ENCODE results near the gene GART. TPM values are rescaled to one million over a fixed set of nuclear protein-coding genes. Genes with fewer than 3 reads are reported as not detected.

GART gene
- total RNA-seq, 2 donors from 2014 or later: 164 to 184 TPM

DNA sequence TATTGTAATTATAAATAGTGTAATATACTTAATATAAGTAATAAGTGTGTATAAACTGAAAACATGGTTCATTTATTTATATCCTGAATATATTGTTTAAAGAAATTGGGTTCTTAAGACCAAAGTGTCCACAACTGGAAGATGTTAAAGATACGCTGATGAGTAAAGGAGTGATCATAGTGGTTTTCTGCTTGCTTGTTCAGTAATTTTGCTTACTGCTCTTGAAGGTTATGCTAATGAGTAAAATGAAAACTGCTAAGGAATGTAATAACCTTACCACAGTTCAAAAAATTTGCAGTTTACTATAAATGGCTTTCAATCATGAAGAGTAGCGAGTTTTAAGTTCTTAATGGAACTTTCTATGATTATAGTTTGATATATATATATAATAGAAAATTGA lies 24.6 kb upstream of the GART start:
- peaks cover 29% of the 10 kb centered on the region for H3K4me1 Mint-ChIP-seq (ENCODE audit: low read depth)
- H3K4me3 Mint-ChIP-seq: peak overlapping the region in 1 of 2 donors; percentile 49
- ATAC-seq (replicated peaks in 1 of 2) (peak; percentile 54 to 67), DNase-seq (no peak)
- H3K27me3 Mint-ChIP-seq (ENCODE audit: low read depth): no peaks in the 10 kb centered on the region
- H3K27ac Mint-ChIP-seq: no peak overlapping the region
- peaks cover 8 to 22% of the 10 kb centered on the region in 2 donors for H3K36me3 Mint-ChIP-seq (ENCODE audit: insufficient read depth in 2 of 2)
- H3K9me3 Mint-ChIP-seq: no peaks in the 10 kb centered on the region

DNA sequence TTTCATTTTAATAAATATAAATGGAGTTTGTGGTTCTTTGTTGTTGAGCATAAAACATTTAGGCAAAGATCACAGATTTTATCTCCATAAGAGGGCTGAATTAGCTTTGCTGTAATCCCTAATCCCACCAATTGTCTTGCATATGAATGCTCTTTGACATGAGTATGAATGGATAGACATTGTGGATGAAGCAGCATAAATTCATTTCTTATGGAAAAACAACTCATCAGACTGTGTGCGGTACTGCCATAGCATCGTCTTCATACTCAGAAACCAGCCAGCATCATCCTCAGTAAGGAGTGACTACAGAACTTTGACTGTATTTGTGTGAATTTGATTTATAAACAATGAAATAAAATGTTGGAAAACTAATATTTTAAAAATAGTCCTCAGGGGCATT lies 20.5 kb upstream of the GART start:
- DNase-seq (no peak), ATAC-seq (replicated peaks in 1 of 2) (no peak)
- Mint-ChIP-seq H3K27me3 (ENCODE audit: low read depth) (no peaks in the 10 kb centered on the region), H3K4me3 (no peak overlapping the region), H3K4me1 (ENCODE audit: low read depth) (peaks cover 39% of the 10 kb centered on the region), H3K36me3 (ENCODE audit: insufficient read depth in 2 of 2) (peaks cover 13 to 43% of the 10 kb centered on the region in 2 donors), H3K27ac (no peak overlapping the region), H3K9me3 (no peaks in the 10 kb centered on the region)

DNA sequence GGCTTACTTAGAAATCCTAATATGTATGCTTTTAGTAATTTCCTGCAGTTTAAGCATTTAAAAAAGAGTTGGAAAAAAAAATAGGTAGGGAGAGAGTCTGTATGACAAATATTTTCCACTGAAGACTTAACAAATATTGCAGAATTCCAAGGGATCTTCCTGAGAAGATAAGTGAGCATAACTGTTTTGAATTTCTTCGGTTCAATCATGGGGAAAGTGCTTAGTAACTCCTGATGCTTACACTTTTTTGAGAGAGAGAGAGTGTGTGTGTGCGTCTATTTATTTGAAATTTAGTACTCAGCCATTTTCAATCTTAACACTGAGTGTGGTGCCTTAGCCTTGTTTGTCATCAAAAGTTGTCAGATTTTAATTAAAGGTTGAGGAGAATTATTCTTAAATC lies 19.5 kb upstream of the GART start:
- Mint-ChIP-seq H3K4me3 (no peak overlapping the region), H3K36me3 (ENCODE audit: insufficient read depth in 2 of 2) (peaks cover 19 to 50% of the 10 kb centered on the region in 2 donors), H3K27ac (peak overlapping the region; percentile 98)

DNA sequence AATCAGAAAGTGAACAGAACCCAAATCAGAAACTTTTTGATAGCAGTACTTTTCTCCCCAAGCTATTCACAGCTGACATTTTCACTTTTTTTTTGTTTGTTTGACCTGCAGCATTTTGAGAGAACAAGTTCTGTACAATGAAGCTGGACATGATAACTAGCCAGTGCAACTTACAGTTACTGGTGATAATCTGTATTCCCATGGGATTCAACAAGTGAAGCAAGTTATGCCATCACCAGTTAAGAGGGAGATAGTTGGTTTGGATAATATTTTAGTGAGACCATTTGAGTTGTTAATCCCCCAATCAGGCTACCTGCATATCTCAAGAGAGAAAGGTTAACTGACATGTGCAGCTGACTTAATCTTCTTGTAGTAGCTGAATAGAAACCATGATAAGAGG lies 19.0 kb upstream of the GART start:
- Mint-ChIP-seq H3K9me3 (peaks cover 0 to 2% of the 10 kb centered on the region in 2 donors), H3K4me1 (ENCODE audit: low read depth) (peaks cover 49% of the 10 kb centered on the region), H3K27me3 (ENCODE audit: low read depth) (no peaks in the 10 kb centered on the region), H3K36me3 (ENCODE audit: insufficient read depth in 2 of 2) (peaks cover 22 to 53% of the 10 kb centered on the region in 2 donors), H3K4me3 (no peak overlapping the region), H3K27ac (peak overlapping the region; percentile 98)
- no peak for DNase-seq
- ATAC-seq (replicated peaks in 1 of 2): no peak

More for the DNA sequence above, 19.5 kb upstream of the GART start:
- Mint-ChIP-seq H3K27me3 (ENCODE audit: low read depth) (no peaks in the 10 kb centered on the region), H3K9me3 (no peaks in the 10 kb centered on the region), H3K4me1 (ENCODE audit: low read depth) (peaks cover 48% of the 10 kb centered on the region)
- DNase-seq (no peak), ATAC-seq (replicated peaks in 1 of 2) (no peak)

DNA sequence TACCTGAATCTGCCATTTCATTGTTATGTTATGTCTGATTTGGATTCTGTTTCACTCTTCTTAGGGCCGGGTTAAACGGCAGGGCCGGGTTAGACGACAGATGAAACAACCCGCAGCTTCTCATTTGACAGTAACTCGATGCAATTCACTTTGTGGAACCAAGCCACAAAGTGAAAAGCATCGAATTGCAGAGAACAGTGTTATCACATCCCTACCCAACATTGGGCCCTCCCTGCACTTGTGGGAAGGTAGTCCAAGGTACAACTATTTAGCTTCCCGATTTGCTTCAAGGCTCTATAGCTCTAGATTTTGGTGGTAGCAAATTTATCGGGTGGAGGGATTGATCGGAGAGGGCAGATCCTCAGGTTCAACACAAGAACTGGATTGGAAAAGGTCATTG lies 17.9 kb upstream of the GART start:
- DNase-seq: no peak
- Mint-ChIP-seq H3K9me3 (peaks cover 0 to 4% of the 10 kb centered on the region in 2 donors), H3K27ac (no peak overlapping the region), H3K27me3 (ENCODE audit: low read depth) (no peaks in the 10 kb centered on the region), H3K36me3 (ENCODE audit: insufficient read depth in 2 of 2) (peaks cover 24 to 59% of the 10 kb centered on the region in 2 donors), H3K4me3 (no peak overlapping the region), H3K4me1 (ENCODE audit: low read depth) (peaks cover 52% of the 10 kb centered on the region)
- ATAC-seq (replicated peaks in 1 of 2): no peak

DNA sequence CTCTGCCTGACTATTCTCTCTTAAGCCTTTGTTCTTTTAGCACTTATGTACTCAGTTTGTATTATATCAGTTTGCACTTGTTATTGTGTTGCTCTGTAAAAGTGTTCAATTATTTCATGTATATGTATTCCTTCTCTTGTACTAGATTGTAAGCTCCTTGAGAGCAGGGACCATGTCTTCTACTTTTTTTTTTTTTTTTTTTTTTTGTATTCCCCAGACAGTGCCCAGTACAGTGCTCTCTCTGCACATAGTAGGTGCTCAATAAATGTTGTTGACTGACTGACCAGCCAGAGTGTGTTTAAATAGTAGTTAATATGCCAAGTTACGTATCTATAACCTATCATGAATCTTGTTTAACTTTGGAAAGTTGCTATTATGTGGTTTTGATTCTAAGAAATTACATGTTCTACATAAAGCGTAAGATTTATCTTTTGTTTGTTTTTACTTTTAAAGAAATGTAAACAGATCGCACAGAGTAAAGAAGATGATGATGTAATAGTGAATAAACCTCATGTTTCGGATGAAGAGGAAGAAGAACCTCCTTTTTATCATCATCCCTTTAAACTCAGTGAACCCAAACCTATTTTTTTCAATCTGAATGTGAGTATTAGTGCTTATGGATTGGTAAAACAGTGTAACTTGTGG lies 17.0 kb upstream of the GART start:
- H3K36me3 Mint-ChIP-seq (ENCODE audit: insufficient read depth in 2 of 2): peaks cover 29 to 67% of the 10 kb centered on the region in 2 donors
- no peak for DNase-seq
- ATAC-seq (replicated peaks in 1 of 2): no peak
- H3K9me3 Mint-ChIP-seq: peaks cover 0 to 4% of the 10 kb centered on the region in 2 donors
- peaks cover 52% of the 10 kb centered on the region for H3K4me1 Mint-ChIP-seq (ENCODE audit: low read depth)
- H3K27me3 Mint-ChIP-seq (ENCODE audit: low read depth): no peaks in the 10 kb centered on the region
- peak overlapping the region; percentile 70 for H3K27ac Mint-ChIP-seq
- no peak overlapping the region for H3K4me3 Mint-ChIP-seq

DNA sequence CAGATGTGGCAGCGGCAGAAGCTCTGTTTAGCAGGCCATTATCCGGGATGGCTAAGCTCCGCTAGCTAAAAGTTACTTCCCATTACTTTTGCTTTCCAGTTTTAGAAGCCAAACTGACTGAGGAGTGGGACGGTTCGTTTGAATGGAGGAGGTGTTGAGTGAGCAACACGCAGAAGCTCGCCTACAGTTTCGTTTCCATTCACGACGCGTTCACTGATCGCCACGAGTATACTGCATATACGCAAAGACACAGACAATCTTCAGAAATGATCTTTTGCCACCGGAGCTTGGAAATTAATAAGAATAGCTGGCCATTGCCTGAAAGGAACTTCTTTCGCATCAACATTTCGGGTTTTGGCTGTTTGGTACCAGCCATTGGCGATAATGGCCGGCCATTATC lies 15.5 kb upstream of the GART start:
- Mint-ChIP-seq H3K4me3 (no peak overlapping the region), H3K27me3 (ENCODE audit: low read depth) (no peaks in the 10 kb centered on the region), H3K27ac (peak overlapping the region; percentile 83), H3K4me1 (ENCODE audit: low read depth) (peaks cover 66% of the 10 kb centered on the region), H3K9me3 (peaks cover 0 to 4% of the 10 kb centered on the region in 2 donors), H3K36me3 (ENCODE audit: insufficient read depth in 2 of 2) (peaks cover 33 to 76% of the 10 kb centered on the region in 2 donors)
- DNase-seq (no peak), ATAC-seq (replicated peaks in 1 of 2) (no peak)

DNA sequence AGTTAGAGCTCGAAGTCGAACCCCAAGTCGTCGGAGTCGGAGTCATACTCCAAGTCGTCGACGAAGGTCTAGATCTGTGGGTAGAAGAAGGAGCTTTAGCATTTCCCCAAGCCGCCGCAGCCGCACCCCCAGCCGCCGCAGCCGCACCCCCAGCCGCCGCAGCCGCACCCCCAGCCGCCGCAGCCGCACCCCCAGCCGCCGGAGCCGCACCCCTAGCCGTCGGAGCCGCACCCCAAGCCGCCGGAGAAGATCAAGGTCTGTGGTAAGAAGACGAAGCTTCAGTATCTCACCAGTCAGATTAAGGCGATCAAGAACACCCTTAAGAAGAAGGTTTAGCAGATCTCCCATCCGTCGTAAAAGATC lies 13.0 kb upstream of the GART start:
- peak overlapping the region in 1 of 2 donors; percentile 46 for H3K4me3 Mint-ChIP-seq
- peaks cover 0 to 4% of the 10 kb centered on the region in 2 donors for H3K9me3 Mint-ChIP-seq
- peak overlapping the region; percentile 86 for H3K27ac Mint-ChIP-seq
- peaks cover 56% of the 10 kb centered on the region for H3K4me1 Mint-ChIP-seq (ENCODE audit: low read depth)
- no peak for ATAC-seq (replicated peaks in 1 of 2)
- H3K36me3 Mint-ChIP-seq (ENCODE audit: insufficient read depth in 2 of 2): peaks cover 34 to 76% of the 10 kb centered on the region in 2 donors
- no peak for DNase-seq
- H3K27me3 Mint-ChIP-seq (ENCODE audit: low read depth): no peaks in the 10 kb centered on the region

DNA sequence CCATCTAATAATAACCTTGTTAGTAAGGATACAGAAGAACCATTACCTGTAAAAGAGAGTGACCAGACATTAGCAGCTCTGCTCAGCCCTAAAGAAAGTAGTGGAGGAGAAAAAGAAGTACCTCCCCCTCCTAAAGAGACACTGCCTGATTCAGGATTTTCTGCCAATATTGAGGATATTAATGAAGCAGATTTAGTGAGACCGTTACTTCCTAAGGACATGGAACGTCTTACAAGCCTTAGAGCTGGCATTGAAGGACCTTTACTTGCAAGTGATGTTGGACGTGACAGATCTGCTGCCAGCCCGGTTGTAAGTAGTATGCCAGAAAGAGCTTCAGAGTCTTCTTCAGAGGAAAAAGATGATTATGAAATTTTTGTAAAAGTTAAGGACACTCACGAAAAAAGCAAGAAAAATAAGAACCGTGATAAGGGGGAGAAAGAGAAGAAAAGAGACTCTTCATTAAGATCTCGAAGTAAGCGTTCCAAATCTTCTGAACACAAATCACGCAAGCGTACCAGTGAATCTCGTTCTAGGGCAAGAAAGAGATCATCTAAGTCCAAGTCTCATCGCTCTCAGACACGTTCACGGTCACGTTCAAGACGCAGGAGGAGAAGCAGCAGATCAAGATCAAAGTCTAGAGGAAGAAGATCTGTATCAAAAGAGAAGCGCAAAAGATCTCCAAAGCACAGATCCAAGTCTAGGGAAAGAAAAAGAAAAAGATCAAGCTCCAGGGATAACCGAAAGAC lies 12.5 kb upstream of the GART start:
- Mint-ChIP-seq H3K36me3 (ENCODE audit: insufficient read depth in 2 of 2) (peaks cover 40 to 75% of the 10 kb centered on the region in 2 donors), H3K4me1 (ENCODE audit: low read depth) (peaks cover 56% of the 10 kb centered on the region), H3K27me3 (ENCODE audit: low read depth) (no peaks in the 10 kb centered on the region), H3K4me3 (peak overlapping the region; percentile 46 to 48), H3K27ac (peak overlapping the region; percentile 34), H3K9me3 (peaks cover 0 to 4% of the 10 kb centered on the region in 2 donors)
- ATAC-seq (replicated peaks in 1 of 2) (no peak), DNase-seq (no peak)

DNA sequence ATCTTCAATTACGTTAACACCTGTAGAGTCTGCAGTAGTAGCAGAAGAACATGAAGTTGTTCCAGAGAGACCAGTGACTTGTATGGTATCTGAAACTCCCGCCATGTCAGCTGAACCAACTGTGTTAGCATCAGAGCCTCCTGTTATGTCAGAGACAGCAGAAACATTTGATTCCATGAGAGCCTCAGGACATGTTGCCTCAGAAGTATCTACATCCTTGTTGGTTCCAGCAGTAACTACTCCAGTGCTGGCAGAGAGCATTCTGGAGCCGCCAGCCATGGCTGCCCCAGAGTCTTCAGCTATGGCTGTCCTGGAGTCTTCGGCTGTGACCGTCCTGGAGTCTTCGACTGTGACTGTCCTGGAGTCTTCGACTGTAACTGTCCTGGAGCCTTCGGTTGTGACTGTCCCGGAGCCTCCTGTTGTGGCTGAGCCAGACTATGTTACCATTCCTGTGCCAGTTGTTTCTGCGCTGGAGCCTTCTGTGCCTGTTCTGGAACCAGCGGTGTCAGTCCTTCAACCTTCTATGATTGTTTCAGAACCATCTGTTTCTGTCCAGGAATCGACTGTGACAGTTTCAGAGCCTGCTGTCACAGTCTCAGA lies 11.2 kb upstream of the GART start:
- Mint-ChIP-seq H3K36me3 (ENCODE audit: insufficient read depth in 2 of 2) (peaks cover 36 to 73% of the 10 kb centered on the region in 2 donors), H3K4me1 (ENCODE audit: low read depth) (peaks cover 62% of the 10 kb centered on the region), H3K27me3 (ENCODE audit: low read depth) (no peaks in the 10 kb centered on the region), H3K4me3 (no peak overlapping the region), H3K9me3 (peaks cover 0 to 4% of the 10 kb centered on the region in 2 donors), H3K27ac (no peak overlapping the region)
- ATAC-seq (replicated peaks in 1 of 2) (peak in 1 of 2 donors; percentile 10), DNase-seq (no peak)

DNA sequence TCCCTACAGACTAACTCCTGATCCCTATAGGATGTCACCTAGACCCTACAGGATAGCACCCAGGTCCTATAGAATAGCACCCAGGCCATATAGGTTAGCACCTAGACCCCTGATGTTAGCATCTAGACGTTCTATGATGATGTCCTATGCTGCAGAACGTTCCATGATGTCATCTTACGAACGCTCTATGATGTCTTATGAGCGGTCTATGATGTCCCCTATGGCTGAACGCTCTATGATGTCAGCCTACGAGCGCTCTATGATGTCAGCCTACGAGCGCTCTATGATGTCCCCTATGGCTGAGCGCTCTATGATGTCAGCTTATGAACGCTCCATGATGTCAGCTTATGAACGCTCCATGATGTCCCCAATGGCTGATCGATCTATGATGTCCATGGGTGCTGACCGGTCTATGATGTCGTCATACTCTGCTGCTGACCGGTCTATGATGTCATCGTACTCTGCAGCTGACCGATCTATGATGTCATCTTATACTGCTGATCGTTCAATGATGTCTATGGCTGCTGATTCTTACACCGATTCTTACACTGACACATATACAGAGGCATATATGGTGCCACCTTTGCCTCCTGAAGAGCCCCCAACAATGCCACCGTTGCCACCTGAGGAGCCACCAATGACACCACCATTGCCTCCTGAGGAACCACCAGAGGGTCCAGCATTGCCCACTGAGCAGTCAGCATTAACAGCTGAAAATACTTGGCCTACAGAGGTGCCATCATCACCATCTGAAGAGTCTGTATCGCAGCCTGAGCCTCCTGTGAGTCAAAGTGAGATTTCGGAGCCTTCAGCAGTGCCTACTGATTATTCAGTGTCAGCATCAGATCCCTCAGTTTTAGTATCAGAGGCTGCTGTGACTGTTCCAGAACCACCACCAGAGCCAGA lies 10.4 kb upstream of the GART start:
- peak; percentile 19 to 27 for ATAC-seq (replicated peaks in 1 of 2)
- DNase-seq: no peak
- Mint-ChIP-seq H3K27ac (no peak overlapping the region), H3K4me3 (no peak overlapping the region), H3K9me3 (peaks cover 0 to 4% of the 10 kb centered on the region in 2 donors), H3K4me1 (ENCODE audit: low read depth) (peaks cover 57% of the 10 kb centered on the region), H3K27me3 (ENCODE audit: low read depth) (no peaks in the 10 kb centered on the region), H3K36me3 (ENCODE audit: insufficient read depth in 2 of 2) (peaks cover 33 to 71% of the 10 kb centered on the region in 2 donors)

DNA sequence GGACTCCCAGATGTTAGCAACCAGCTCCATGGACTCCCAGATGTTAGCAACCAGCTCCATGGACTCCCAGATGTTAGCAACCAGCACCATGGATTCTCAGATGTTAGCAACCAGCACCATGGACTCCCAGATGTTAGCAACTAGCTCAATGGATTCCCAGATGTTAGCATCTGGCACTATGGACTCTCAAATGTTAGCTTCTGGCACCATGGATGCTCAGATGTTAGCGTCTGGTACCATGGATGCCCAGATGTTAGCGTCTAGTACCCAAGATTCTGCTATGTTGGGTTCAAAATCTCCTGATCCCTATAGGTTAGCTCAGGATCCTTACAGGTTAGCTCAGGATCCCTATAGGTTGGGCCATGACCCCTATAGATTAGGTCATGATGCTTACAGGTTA lies 9.7 kb upstream of the GART start:
- DNase-seq (no peak), ATAC-seq (replicated peaks in 1 of 2) (no peak)
- Mint-ChIP-seq H3K27ac (no peak overlapping the region), H3K36me3 (ENCODE audit: insufficient read depth in 2 of 2) (peaks cover 29 to 72% of the 10 kb centered on the region in 2 donors), H3K27me3 (ENCODE audit: low read depth) (no peaks in the 10 kb centered on the region), H3K9me3 (peaks cover 0 to 4% of the 10 kb centered on the region in 2 donors), H3K4me3 (no peak overlapping the region), H3K4me1 (ENCODE audit: low read depth) (peaks cover 58% of the 10 kb centered on the region)

Measured in activated T-cell treated with anti-CD3 and anti-CD28 coated beads, Interleukin-2, amount 50 U/mL, for 72 hours (primary cell).